Ovary (tissue), 3 donors: ENCODE measurements around the gene PKD2L1.

Experiments
- POLR2A ChIP-seq: fragments of 450-650 bp; IDR thresholded peaks from one replicate; pipeline ENCODE4 v1.6.1; 2017; ENCODE audit warnings: antibody characterized with exemption, mild to moderate bottlenecking, moderate library complexity
- TF ChIP-seq, protein P1 (sequence below), 3 donors: fragments of 450-650 bp in 2 of 3; fragments of 200-600 bp in 1 of 3; IDR thresholded peaks; one replicate each; pipeline versions ENCODE4 v1.5.1 to v1.8.0; 2016 to 2022; ENCODE audit warnings: antibody characterized with exemption in 3 of 3, mild to moderate bottlenecking in 1 of 3
- donor health status: DM: no; HTN: no; CAD: no.

DNA sequence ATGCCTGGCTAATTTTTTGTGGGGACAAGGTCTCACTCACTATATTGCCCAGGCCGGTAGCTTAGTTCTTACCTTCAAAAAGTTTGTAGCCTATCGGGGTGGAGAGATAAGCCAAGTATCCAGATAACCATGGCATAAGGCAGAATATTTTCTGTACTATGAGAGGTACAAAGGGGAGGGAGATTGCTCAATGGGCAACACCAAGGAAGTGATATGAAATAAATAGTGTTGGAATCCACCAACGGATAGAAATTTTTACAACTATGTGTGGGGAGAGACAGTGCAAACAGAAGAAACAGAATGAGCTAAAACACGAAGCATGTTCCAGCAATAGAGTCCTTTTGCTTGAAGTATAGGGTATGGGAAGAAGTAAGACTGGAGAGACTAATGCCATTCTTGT lies 25.1 kb upstream of the PKD2L1 start:
- TF ChIP-seq, protein P1, sequence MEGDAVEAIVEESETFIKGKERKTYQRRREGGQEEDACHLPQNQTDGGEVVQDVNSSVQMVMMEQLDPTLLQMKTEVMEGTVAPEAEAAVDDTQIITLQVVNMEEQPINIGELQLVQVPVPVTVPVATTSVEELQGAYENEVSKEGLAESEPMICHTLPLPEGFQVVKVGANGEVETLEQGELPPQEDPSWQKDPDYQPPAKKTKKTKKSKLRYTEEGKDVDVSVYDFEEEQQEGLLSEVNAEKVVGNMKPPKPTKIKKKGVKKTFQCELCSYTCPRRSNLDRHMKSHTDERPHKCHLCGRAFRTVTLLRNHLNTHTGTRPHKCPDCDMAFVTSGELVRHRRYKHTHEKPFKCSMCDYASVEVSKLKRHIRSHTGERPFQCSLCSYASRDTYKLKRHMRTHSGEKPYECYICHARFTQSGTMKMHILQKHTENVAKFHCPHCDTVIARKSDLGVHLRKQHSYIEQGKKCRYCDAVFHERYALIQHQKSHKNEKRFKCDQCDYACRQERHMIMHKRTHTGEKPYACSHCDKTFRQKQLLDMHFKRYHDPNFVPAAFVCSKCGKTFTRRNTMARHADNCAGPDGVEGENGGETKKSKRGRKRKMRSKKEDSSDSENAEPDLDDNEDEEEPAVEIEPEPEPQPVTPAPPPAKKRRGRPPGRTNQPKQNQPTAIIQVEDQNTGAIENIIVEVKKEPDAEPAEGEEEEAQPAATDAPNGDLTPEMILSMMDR (IDR thresholded peaks at IDR 0.05): no peak
- TF ChIP-seq POLR2A: no peak
